ENCODE results near the gene QPRT.

- no peak for TF ChIP-seq POLR2A (IDR thresholded peaks at IDR 0.05)
- TF ChIP-seq, protein P1, sequence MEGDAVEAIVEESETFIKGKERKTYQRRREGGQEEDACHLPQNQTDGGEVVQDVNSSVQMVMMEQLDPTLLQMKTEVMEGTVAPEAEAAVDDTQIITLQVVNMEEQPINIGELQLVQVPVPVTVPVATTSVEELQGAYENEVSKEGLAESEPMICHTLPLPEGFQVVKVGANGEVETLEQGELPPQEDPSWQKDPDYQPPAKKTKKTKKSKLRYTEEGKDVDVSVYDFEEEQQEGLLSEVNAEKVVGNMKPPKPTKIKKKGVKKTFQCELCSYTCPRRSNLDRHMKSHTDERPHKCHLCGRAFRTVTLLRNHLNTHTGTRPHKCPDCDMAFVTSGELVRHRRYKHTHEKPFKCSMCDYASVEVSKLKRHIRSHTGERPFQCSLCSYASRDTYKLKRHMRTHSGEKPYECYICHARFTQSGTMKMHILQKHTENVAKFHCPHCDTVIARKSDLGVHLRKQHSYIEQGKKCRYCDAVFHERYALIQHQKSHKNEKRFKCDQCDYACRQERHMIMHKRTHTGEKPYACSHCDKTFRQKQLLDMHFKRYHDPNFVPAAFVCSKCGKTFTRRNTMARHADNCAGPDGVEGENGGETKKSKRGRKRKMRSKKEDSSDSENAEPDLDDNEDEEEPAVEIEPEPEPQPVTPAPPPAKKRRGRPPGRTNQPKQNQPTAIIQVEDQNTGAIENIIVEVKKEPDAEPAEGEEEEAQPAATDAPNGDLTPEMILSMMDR (IDR thresholded peaks at IDR 0.05): no peak
Observed at GRCh38 chr16:29683543-29684090, 4.6 kb downstream of the QPRT start.

Data from sigmoid colon (tissue), 3 donors.